Measurements from ENCODE around the gene SPNS3. TPM values are rescaled to one million over a fixed set of nuclear protein-coding genes. Genes with fewer than 3 reads are reported as not detected.

Gene SPNS3
- total and polyA plus RNA-seq, 2 donors (not counting 1 experiment from before 2014, with no cell fraction given) = 0.44 to 0.52 TPM

- peaks cover 0 to 11% (median 3%) of the 10 kb centered on the region in 3 donors for H3K9me3 ChIP-seq (ENCODE audit: control extremely low read depth in 1 of 3, control insufficient read depth in 2 of 3, insufficient read depth in 1 of 3, low read length in 2 of 3)
- no peak overlapping the region for H3K9ac ChIP-seq (ENCODE audit: low read length)
- WGBS (ENCODE audit: insufficient coverage) = no CpG with 5 or more reads among the region's 3 CpGs
- no peaks in the 10 kb centered on the region for H4K20me1 ChIP-seq (ENCODE audit: control insufficient read depth, insufficient read depth, low read length, poor library complexity, severe bottlenecking)
- peaks cover 32 to 52% of the 10 kb centered on the region in 2 donors for H3K4me1 ChIP-seq (ENCODE audit: control insufficient read depth in 2 of 2, insufficient read depth in 2 of 2, low read length in 2 of 2)
- H3K27me3 ChIP-seq (replicated peaks in 1 of 4; ENCODE audit: control extremely low read depth in 1 of 4, control insufficient read depth in 3 of 4, insufficient read depth in 4 of 4, low read length in 3 of 4) = no peaks in the 10 kb centered on the region
- DNase-seq = no peak
- ChIA-PET POLR2A (interaction anchor here (0.6 to 3.6 kb wide), 3 partner anchors 20 to 528 kb away, joined by 4 to 19 read pairs (median 14); partner anchors contain the start of gene UBE2G1), CTCF (interaction anchor here (0.9 to 1.9 kb wide), 6 partner anchors 14 to 180 kb away, joined by 3 to 6 read pairs (median 3); no protein-coding TSS in a partner anchor)
- TF ChIP-seq EZH2 (IDR thresholded peaks at IDR 0.05; ENCODE audit: borderline replicate concordance, insufficient read depth, low read depth, low read length, poor library complexity, severe bottlenecking) (no peak), CTCF (IDR thresholded peaks at IDR 0.05) (no peak)
- intact Hi-C loops (cut with micrococcal nuclease) = no loop called here
- no peak overlapping the region for H2AFZ ChIP-seq (ENCODE audit: insufficient read depth, low read depth, low read length, poor library complexity, severe bottlenecking)
- peaks cover 42% of the 10 kb centered on the region for H3K4me1 Mint-ChIP-seq
- peak overlapping the region; percentile 64 for H3K27ac Mint-ChIP-seq
- H3K27ac ChIP-seq (ENCODE audit: low read length in 2 of 2) = no peak overlapping the region
- no peak overlapping the region for H3K4me2 ChIP-seq (replicated peaks; ENCODE audit: low read depth, low read length, poor library complexity, severe bottlenecking)
- ATAC-seq (ENCODE audit: low read depth) = no peak
- no peak overlapping the region for H3K4me3 ChIP-seq (ENCODE audit: control extremely low read depth in 1 of 5, extremely low read depth in 1 of 5, insufficient read depth in 1 of 5, low read depth in 2 of 5, low read length in 4 of 5)
- no peaks in the 10 kb centered on the region for H3K79me2 ChIP-seq (ENCODE audit: control insufficient read depth, insufficient read depth, low read length)
- no peaks in the 10 kb centered on the region for H3K36me3 ChIP-seq (replicated peaks in 1 of 2; ENCODE audit: control extremely low read depth in 1 of 2, control insufficient read depth in 1 of 2, extremely low read depth in 1 of 2, insufficient read depth in 2 of 2, low read length in 1 of 2)
- H3K4me3 Mint-ChIP-seq = peak overlapping the region; percentile 33
- H3K9me3 Mint-ChIP-seq (ENCODE audit: insufficient read depth) = no peaks in the 10 kb centered on the region
- no peaks in the 10 kb centered on the region for H3K27me3 Mint-ChIP-seq
Measured at GRCh38 chr17:4395111-4395478, 38.6 kb upstream of the SPNS3 start.

GRCh38 chr17:4397840-4398239 lies 35.9 kb upstream of the SPNS3 start:
- Histone ChIP-seq H3K9ac (ENCODE audit: low read length) (no peak overlapping the region), H3K27ac (ENCODE audit: low read length in 2 of 2) (no peak overlapping the region), H3K4me1 (ENCODE audit: control insufficient read depth in 2 of 2, insufficient read depth in 2 of 2, low read length in 2 of 2) (peaks cover 32 to 52% of the 10 kb centered on the region in 2 donors), H2AFZ (ENCODE audit: insufficient read depth, low read depth, low read length, poor library complexity, severe bottlenecking) (no peak overlapping the region), H4K20me1 (ENCODE audit: control insufficient read depth, insufficient read depth, low read length, poor library complexity, severe bottlenecking) (no peaks in the 10 kb centered on the region), H3K79me2 (ENCODE audit: control insufficient read depth, insufficient read depth, low read length) (no peaks in the 10 kb centered on the region), H3K4me3 (ENCODE audit: control extremely low read depth in 1 of 5, extremely low read depth in 1 of 5, insufficient read depth in 1 of 5, low read depth in 2 of 5, low read length in 4 of 5) (no peak overlapping the region), H3K36me3 (replicated peaks in 1 of 2; ENCODE audit: control extremely low read depth in 1 of 2, control insufficient read depth in 1 of 2, extremely low read depth in 1 of 2, insufficient read depth in 2 of 2, low read length in 1 of 2) (no peaks in the 10 kb centered on the region), H3K4me2 (replicated peaks; ENCODE audit: low read depth, low read length, poor library complexity, severe bottlenecking) (no peak overlapping the region), H3K9me3 (ENCODE audit: control extremely low read depth in 1 of 3, control insufficient read depth in 2 of 3, insufficient read depth in 1 of 3, low read length in 2 of 3) (peaks cover 0 to 11% (median 3%) of the 10 kb centered on the region in 3 donors), H3K27me3 (replicated peaks in 1 of 4; ENCODE audit: control extremely low read depth in 1 of 4, control insufficient read depth in 3 of 4, insufficient read depth in 4 of 4, low read length in 3 of 4) (no peaks in the 10 kb centered on the region)
- 40% methylated on average over 3 of the region's 6 CpGs for WGBS (ENCODE audit: insufficient coverage)
- intact Hi-C loops (cut with micrococcal nuclease) = loop anchor here (1.0 kb wide), 3 partner anchors 15 to 32 kb away; partner anchors contain the start of gene UBE2G1
- ATAC-seq (ENCODE audit: low read depth) = no peak
- Mint-ChIP-seq H3K9me3 (ENCODE audit: insufficient read depth) (no peaks in the 10 kb centered on the region), H3K4me1 (peaks cover 40% of the 10 kb centered on the region), H3K4me3 (no peak overlapping the region), H3K27ac (peak overlapping the region; percentile 97), H3K27me3 (no peaks in the 10 kb centered on the region)
- no peak for DNase-seq
- TF ChIP-seq CTCF (IDR thresholded peaks at IDR 0.05) = no peak
- TF ChIP-seq EZH2 (IDR thresholded peaks at IDR 0.05; ENCODE audit: borderline replicate concordance, insufficient read depth, low read depth, low read length, poor library complexity, severe bottlenecking) = no peak
- ChIA-PET CTCF (interaction anchor here (1.5 kb wide), 1 partner anchor 22 kb away, joined by 5 read pairs; no protein-coding TSS in a partner anchor), POLR2A (interaction anchor here (0.7 to 1.4 kb wide), 2 partner anchors 8 to 974 kb away, joined by 3 to 4 read pairs; no protein-coding TSS in a partner anchor)

Data from B cell (primary cell).